ENCODE measurements around the gene SLC12A6.

SLC12A6 gene

DNA sequence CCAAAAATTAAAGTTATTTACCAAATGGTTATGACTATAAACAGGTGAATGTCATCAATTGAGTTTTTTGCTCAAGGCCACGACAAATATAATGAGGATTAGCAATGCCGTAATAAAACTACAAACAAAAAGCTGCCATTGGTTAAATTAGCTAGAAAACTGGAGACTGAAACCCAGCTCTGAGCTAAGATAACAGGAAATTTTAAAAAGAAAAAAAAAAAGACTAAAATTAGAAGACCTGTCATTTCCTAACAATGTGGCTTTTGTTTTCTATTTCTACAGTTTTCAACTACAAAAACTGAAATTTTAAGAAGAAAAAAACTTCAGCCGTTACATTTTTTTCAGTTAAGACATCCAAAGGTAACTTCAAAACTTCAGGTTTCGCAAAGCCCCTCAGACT lies 9.7 kb downstream of the SLC12A6 start:
- Mint-ChIP-seq H3K27ac (peak overlapping the region; percentile 85), H3K36me3 (ENCODE audit: low read depth) (no peaks in the 10 kb centered on the region), H3K4me3 (peak overlapping the region; percentile 68), H3K27me3 (no peaks in the 10 kb centered on the region), H3K4me1 (ENCODE audit: low read depth) (peaks cover 85% of the 10 kb centered on the region), H3K9me3 (no peaks in the 10 kb centered on the region)

DNA sequence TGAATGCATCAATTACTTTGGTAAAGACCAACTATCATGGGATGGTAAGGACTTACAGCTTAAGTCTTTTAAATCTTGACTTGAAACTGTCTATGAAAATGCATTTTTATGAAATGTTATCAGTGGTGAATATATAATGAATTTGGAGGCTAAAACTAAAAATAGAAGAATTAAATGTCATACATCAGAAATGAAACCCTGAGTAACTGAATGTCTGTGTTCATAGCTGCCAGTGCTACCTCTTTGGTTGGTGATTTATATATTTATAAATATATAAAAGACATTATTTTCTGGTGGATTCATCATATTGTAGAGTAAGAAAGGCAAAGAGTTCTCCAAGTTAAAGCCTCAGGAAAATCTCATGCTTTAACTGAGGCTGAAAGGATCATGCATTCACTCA lies 12.2 kb downstream of the SLC12A6 start:
- Mint-ChIP-seq H3K4me3 (peak overlapping the region; percentile 54), H3K36me3 (ENCODE audit: low read depth) (no peaks in the 10 kb centered on the region), H3K27ac (peak overlapping the region; percentile 85), H3K9me3 (no peaks in the 10 kb centered on the region), H3K4me1 (ENCODE audit: low read depth) (peaks cover 72% of the 10 kb centered on the region), H3K27me3 (no peaks in the 10 kb centered on the region)

GRCh38 chr15:34324933-34325332 lies 12.6 kb downstream of the SLC12A6 start:
- Mint-ChIP-seq H3K4me1 (ENCODE audit: low read depth) (peaks cover 72% of the 10 kb centered on the region), H3K27me3 (no peaks in the 10 kb centered on the region), H3K4me3 (no peak overlapping the region), H3K36me3 (ENCODE audit: low read depth) (no peaks in the 10 kb centered on the region), H3K27ac (peak overlapping the region; percentile 67), H3K9me3 (no peaks in the 10 kb centered on the region)

- peaks cover 73% of the 10 kb centered on the region for H3K4me1 Mint-ChIP-seq (ENCODE audit: low read depth)
- H3K27me3 Mint-ChIP-seq: no peaks in the 10 kb centered on the region
- H3K27ac Mint-ChIP-seq: no peak overlapping the region
- H3K36me3 Mint-ChIP-seq (ENCODE audit: low read depth): no peaks in the 10 kb centered on the region
- no peak overlapping the region for H3K4me3 Mint-ChIP-seq
- H3K9me3 Mint-ChIP-seq: no peaks in the 10 kb centered on the region
Observed at GRCh38 chr15:34323217-34323616, 14.4 kb downstream of the SLC12A6 start.

DNA sequence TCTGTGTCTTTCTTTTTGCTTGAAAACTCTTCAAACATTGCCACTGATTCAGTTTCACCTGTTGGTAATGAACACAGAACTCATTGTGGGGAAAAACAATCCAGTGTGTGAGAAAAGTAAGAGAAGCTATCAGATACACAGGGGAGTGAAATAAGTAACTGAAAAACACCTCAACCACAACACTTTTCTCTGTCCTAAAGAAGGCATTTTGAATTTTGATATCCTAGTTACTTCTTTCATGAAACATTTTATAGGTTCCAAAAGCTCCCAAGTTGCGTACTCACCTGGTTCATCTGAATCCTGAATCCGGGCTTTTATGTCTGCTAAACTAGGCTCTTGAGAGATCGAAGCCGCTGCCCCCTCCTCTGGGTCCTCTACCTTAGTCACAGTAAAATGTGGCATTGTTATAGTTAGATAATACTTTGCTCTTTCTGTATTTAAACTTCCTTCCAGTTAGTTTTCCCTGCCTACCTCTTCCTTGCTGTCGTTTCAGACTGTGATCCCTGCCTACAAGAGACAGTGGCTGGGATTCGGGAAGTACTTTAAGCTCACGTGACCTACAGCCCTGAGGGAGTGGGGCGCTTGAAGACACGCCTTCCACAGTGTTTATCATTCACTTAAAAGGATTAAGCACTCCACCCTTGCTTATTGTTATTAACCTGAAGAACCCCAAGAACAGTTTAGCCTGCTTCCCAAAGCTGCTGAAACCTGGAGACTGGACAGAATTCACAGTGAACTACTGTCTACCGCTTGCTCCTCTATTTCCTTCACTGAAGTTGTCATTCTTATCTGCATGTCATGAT lies 19.1 kb downstream of the SLC12A6 start:
- Mint-ChIP-seq H3K27me3 (no peaks in the 10 kb centered on the region), H3K4me3 (peak overlapping the region; percentile 94), H3K9me3 (no peaks in the 10 kb centered on the region), H3K27ac (peak overlapping the region; percentile 94), H3K4me1 (ENCODE audit: low read depth) (peaks cover 71% of the 10 kb centered on the region), H3K36me3 (ENCODE audit: low read depth) (peaks cover 10% of the 10 kb centered on the region)

DNA sequence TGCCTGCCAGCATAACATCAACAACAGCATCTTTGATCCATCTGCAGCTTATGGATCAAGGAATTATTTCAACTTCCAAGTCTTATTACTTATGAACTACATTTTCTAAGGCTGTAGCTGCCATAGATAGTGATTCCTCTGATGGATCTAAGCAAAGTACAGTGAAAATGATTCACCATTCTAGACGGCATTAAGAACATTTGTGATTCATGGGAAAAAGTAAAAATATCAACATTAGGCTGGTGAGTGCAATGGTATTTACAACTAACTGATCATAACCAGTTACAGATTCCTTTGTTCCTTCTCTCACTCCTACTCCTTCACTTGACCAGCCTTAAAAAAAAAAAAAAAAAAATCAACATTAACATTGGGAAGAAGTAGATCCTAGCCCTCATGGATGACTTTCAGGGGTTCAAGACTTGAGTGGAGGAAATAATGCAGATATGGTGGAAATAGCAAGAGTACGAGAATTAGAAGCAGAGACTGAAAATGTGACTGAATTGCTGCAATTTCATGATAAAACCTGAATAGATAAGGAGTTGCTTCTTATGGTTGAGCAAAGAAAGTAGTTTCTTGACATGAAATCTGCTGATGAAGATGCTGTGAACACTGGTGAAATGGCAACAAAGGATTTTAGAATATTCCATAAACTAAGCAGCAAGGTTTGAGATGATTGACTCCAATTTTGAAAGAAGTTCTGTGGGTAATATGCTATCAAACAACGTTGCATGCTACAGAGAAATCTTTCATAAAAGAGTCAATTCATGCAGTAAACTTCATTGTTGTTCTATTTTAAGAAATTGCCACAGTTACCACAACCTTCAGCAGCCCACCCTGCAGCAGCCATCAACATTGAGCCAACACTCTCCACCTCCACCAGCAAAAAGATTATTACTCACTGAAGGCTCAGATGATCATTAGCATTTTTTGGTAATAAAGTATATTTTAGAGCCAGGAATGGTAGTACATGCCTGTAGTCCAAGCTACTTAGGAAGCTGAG lies 22.8 kb downstream of the SLC12A6 start:
- Mint-ChIP-seq H3K4me1 (ENCODE audit: low read depth) (peaks cover 65% of the 10 kb centered on the region), H3K9me3 (no peaks in the 10 kb centered on the region), H3K27ac (no peak overlapping the region), H3K4me3 (no peak overlapping the region), H3K27me3 (no peaks in the 10 kb centered on the region), H3K36me3 (ENCODE audit: low read depth) (peaks cover 10% of the 10 kb centered on the region)

DNA sequence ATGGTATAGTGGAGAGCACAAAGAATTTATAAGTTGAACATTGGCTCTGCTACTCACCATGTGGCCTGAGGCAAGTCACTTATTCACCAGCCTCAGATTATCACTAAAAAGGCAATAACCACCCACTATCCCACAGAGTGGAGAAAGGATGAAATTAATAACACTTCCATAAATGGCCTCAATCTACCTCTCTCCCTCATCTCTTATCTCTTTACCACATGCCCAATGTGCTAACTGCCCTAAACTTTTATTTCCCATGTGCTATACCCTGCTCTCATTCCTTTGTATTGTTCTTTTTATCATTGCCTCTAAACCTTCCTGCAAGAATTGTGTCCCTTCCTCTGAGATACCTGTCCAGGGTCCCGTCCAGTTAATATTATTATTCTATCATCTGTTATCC lies 26.0 kb downstream of the SLC12A6 start:
- Mint-ChIP-seq H3K36me3 (ENCODE audit: low read depth) (peaks cover 22% of the 10 kb centered on the region), H3K9me3 (no peaks in the 10 kb centered on the region), H3K27me3 (no peaks in the 10 kb centered on the region), H3K4me1 (ENCODE audit: low read depth) (peaks cover 54% of the 10 kb centered on the region), H3K27ac (no peak overlapping the region), H3K4me3 (no peak overlapping the region)

DNA sequence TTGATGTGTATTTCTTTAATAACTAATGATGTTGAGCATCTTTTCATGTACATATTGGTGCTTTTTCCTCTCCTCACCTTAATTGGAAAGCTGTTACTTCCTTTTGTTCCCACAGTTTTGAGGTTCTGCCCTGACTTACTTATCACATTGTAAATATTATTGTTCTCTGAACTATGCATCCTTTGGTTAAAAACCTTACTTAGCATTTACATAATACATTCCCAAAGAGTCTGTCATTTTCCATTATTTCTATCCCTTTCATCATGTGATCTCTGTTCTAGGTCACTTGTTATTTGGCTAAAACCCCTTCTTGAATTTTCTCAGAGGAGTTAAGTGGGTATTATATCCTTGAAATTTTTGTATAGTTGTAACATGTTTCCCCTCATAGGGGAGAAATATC lies 33.0 kb downstream of the SLC12A6 start:
- Mint-ChIP-seq H3K27me3 (no peaks in the 10 kb centered on the region), H3K4me1 (ENCODE audit: low read depth) (peaks cover 51% of the 10 kb centered on the region), H3K4me3 (no peak overlapping the region), H3K9me3 (no peaks in the 10 kb centered on the region), H3K27ac (no peak overlapping the region), H3K36me3 (ENCODE audit: low read depth) (peaks cover 27% of the 10 kb centered on the region)

DNA sequence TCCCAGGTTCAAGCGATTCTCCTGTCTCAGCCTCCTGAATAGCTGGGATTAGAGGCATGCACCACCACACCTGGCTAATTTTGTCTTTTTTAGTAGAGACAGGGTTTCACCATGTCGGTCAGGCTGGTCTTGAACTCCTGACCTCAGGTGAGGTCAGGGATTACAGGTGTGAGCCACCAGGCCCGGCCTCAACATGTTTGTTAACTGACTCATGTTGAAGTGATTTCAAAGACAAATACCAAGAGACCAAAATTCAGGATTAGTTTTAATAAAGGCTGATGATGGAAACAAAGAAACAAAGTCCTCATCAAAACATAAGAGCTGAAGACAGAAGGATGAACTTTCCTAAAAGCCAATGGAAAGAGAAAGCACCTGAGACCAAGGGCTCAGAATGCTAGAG lies 36.5 kb downstream of the SLC12A6 start:
- Mint-ChIP-seq H3K9me3 (no peaks in the 10 kb centered on the region), H3K27ac (no peak overlapping the region), H3K4me3 (no peak overlapping the region), H3K36me3 (ENCODE audit: low read depth) (peaks cover 15% of the 10 kb centered on the region), H3K27me3 (no peaks in the 10 kb centered on the region), H3K4me1 (ENCODE audit: low read depth) (peaks cover 53% of the 10 kb centered on the region)

GRCh38 chr15:34297059-34297458 lies 40.5 kb downstream of the SLC12A6 start:
- no peaks in the 10 kb centered on the region for H3K27me3 Mint-ChIP-seq
- H3K4me1 Mint-ChIP-seq (ENCODE audit: low read depth): peaks cover 39% of the 10 kb centered on the region
- H3K4me3 Mint-ChIP-seq: no peak overlapping the region
- H3K27ac Mint-ChIP-seq: no peak overlapping the region
- H3K36me3 Mint-ChIP-seq (ENCODE audit: low read depth): peaks cover 13% of the 10 kb centered on the region
- H3K9me3 Mint-ChIP-seq: no peaks in the 10 kb centered on the region

DNA sequence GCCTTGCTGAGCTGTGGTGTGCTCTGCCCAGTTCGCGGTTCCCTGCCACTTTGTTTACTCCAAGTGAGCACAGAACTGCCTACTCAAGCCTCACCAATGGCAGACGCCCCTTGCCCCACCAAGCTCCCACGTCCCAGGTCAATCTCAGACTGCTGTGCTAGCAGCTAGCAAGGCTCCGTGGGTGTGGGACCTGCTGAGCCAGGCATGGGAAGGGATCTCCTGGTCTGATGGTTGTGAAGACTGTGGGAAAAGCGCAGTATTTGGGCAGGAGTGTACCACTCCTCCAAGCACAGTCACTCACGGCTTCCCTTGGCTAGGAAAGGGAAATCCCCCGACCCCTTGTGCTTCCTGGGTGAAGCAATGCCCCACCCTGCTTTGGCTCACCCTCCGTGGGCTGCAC lies 45.0 kb downstream of the SLC12A6 start:
- no peak overlapping the region for H3K4me3 Mint-ChIP-seq
- H3K4me1 Mint-ChIP-seq (ENCODE audit: low read depth): peaks cover 25% of the 10 kb centered on the region
- H3K27me3 Mint-ChIP-seq: no peaks in the 10 kb centered on the region
- no peaks in the 10 kb centered on the region for H3K9me3 Mint-ChIP-seq
- no peak overlapping the region for H3K27ac Mint-ChIP-seq
- peaks cover 16% of the 10 kb centered on the region for H3K36me3 Mint-ChIP-seq (ENCODE audit: low read depth)

DNA sequence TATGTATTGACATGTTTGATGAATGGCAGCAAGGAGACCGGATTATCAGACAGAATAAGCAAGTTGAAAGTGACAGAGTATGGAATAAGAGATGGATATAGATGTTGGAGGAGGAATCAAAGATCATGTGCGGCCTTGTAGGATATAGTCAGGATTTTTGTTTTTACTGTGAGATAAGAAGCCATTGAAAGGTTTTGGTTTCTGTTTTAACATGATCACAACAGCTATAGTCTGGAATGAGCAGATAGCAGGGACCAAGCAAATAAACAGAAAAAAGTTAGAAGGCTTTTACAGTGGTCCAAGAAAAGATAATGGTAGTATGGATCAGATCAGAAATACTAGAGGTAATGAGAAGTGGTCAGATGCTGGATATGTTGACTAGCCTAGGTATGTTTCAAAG lies 52.6 kb downstream of the SLC12A6 start:
- Mint-ChIP-seq H3K4me3 (no peak overlapping the region), H3K36me3 (ENCODE audit: low read depth) (peaks cover 10% of the 10 kb centered on the region), H3K9me3 (no peaks in the 10 kb centered on the region), H3K27ac (peak overlapping the region; percentile 32), H3K27me3 (no peaks in the 10 kb centered on the region), H3K4me1 (ENCODE audit: low read depth) (peaks cover 9% of the 10 kb centered on the region)

- Mint-ChIP-seq H3K36me3 (ENCODE audit: low read depth) (peaks cover 14% of the 10 kb centered on the region), H3K4me1 (ENCODE audit: low read depth) (peaks cover 9% of the 10 kb centered on the region), H3K27ac (no peak overlapping the region), H3K27me3 (no peaks in the 10 kb centered on the region), H3K9me3 (no peaks in the 10 kb centered on the region), H3K4me3 (no peak overlapping the region)
Observed at GRCh38 chr15:34282384-34282783, 55.2 kb downstream of the SLC12A6 start.

DNA sequence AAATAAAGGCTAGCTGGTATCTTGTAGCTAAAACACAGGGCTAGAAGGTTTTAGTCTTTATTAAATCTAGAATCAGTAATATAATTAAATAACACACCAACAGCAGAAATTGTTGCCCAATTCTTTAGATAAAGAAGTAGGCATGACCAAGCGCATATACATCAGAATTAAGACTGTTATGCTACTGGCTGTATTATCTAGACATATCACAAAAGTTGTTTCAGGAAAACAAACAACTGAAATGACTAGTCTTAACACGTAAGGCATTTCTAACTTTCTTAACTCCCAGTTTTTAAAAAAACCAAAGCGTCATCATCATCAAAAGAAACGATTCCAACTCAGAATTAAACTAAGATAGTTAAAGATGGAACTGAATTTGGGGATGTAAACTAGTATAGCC lies 57.4 kb downstream of the SLC12A6 start:
- H3K4me3 Mint-ChIP-seq: no peak overlapping the region
- no peaks in the 10 kb centered on the region for H3K27me3 Mint-ChIP-seq
- peaks cover 7% of the 10 kb centered on the region for H3K4me1 Mint-ChIP-seq (ENCODE audit: low read depth)
- no peaks in the 10 kb centered on the region for H3K9me3 Mint-ChIP-seq
- H3K36me3 Mint-ChIP-seq (ENCODE audit: low read depth): peaks cover 14% of the 10 kb centered on the region
- H3K27ac Mint-ChIP-seq: no peak overlapping the region

- H3K4me1 Mint-ChIP-seq (ENCODE audit: low read depth): no peaks in the 10 kb centered on the region
- H3K27ac Mint-ChIP-seq: no peak overlapping the region
- H3K4me3 Mint-ChIP-seq: no peak overlapping the region
- H3K9me3 Mint-ChIP-seq: no peaks in the 10 kb centered on the region
- no peaks in the 10 kb centered on the region for H3K27me3 Mint-ChIP-seq
- H3K36me3 Mint-ChIP-seq (ENCODE audit: low read depth): peaks cover 15% of the 10 kb centered on the region
Observed at GRCh38 chr15:34279368-34279767, 58.2 kb downstream of the SLC12A6 start.
